Tibial artery (tissue), 4 donors: Measurements from ENCODE around the gene PLA2G4C.

Experiments used
- DNase-seq, 2 donors: peaks; one replicate each; pipeline ENCODE4 v3.0.0-alpha.2; 2019
- H3K27ac ChIP-seq, 2 donors: fragments of 200-600 bp; sonication (generic) in 1 of 2; 1 replicate in 1 of 2; 2 replicates in 1 of 2; pipeline ENCODE4 v1.5.1; 2018 to 2019; ENCODE audit warnings: mild to moderate bottlenecking in 1 of 2
- H3K27me3 ChIP-seq, 2 donors: fragments of 200-600 bp; sonication (generic) in 1 of 2; one replicate each; pipeline versions ENCODE4 v1.5.1 to v1.6.0; 2016 to 2019
- H3K36me3 ChIP-seq, 3 donors: fragments of 200-600 bp; sonication (generic) in 2 of 3; one replicate each; pipeline ENCODE4 v1.5.1; 2016 to 2019; ENCODE audit warnings: mild to moderate bottlenecking in 2 of 3
- H3K4me1 ChIP-seq, 4 donors: fragments of 200-600 bp; sonication (generic) in 2 of 4; 1 replicate in 3 of 4; 2 replicates in 1 of 4; pipeline ENCODE4 v1.5.1; 2016 to 2019
- H3K4me3 ChIP-seq, 2 donors: fragments of 200-600 bp; sonication (generic) in 1 of 2; 1 replicate in 1 of 2; 2 replicates in 1 of 2; pipeline ENCODE4 v1.5.1; 2018 to 2019; ENCODE audit warnings: mild to moderate bottlenecking in 2 of 2
- H3K9me3 ChIP-seq, 3 donors: fragments of 200-600 bp; sonication (generic) in 1 of 3; one replicate each; pipeline ENCODE4 v1.5.1; 2016 to 2019
- intact Hi-C: fragments of 100-400 bp; cut with DNase I; formaldehyde crosslinking; loops from one replicate; pipeline ENCODE4 v1.15.0; 2023; ENCODE audit warnings: low total_unique reads
- TF ChIP-seq, protein P1 (sequence below), 2 experiments: fragments of 200-600 bp in 1 of 2; fragments of 450-650 bp in 1 of 2; IDR thresholded peaks; one replicate each; pipeline ENCODE4 v1.5.1; 2017 to 2019; ENCODE audit warnings: antibody characterized with exemption in 2 of 2, mild to moderate bottlenecking in 1 of 2, moderate library complexity in 1 of 2

The PLA2G4C gene

DNA sequence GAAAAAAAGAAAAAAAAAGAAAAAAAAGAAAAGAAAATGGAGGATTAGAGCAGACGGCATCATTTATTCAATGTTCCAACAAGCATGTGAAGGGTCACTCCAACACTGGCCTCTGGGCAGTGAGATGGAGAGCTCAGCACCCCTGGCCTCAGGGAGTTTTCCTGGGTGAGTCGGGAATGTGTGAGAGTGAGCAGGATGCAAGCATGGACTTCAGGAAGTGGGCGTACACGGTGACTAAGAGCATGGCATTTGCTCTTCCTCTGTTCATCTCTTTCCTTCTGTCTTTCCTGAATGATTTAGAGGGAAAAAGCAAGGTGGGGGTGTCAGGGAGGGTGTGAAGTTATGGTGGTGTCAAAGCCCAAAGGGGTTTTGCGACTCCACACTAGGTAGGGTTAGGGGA lies 66.1 kb downstream of the PLA2G4C start:
- peaks cover 0 to 12% of the 10 kb centered on the region in 2 donors for H3K27me3 ChIP-seq
- no peak for DNase-seq
- H3K27ac ChIP-seq = no peak overlapping the region
- no peak overlapping the region for H3K4me3 ChIP-seq
- no peaks in the 10 kb centered on the region for H3K9me3 ChIP-seq
- TF ChIP-seq, protein P1, sequence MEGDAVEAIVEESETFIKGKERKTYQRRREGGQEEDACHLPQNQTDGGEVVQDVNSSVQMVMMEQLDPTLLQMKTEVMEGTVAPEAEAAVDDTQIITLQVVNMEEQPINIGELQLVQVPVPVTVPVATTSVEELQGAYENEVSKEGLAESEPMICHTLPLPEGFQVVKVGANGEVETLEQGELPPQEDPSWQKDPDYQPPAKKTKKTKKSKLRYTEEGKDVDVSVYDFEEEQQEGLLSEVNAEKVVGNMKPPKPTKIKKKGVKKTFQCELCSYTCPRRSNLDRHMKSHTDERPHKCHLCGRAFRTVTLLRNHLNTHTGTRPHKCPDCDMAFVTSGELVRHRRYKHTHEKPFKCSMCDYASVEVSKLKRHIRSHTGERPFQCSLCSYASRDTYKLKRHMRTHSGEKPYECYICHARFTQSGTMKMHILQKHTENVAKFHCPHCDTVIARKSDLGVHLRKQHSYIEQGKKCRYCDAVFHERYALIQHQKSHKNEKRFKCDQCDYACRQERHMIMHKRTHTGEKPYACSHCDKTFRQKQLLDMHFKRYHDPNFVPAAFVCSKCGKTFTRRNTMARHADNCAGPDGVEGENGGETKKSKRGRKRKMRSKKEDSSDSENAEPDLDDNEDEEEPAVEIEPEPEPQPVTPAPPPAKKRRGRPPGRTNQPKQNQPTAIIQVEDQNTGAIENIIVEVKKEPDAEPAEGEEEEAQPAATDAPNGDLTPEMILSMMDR (IDR thresholded peaks at IDR 0.05) = no peak
- H3K36me3 ChIP-seq = peaks cover 5 to 12% (median 10%) of the 10 kb centered on the region in 3 donors
- intact Hi-C loops = no loop called here
- no peaks in the 10 kb centered on the region for H3K4me1 ChIP-seq

- H3K9me3 ChIP-seq = no peaks in the 10 kb centered on the region
- no peak within 1 kb of the TSS for H3K27ac ChIP-seq
- peaks cover 2 to 5% (median 4%) of the 10 kb centered on the region in 3 donors for H3K36me3 ChIP-seq
- H3K27me3 ChIP-seq = peaks cover 0 to 12% of the 10 kb centered on the region in 2 donors
- no peak within 1 kb of the TSS for H3K4me3 ChIP-seq
- TF ChIP-seq, protein P1 (IDR thresholded peaks at IDR 0.05) = no peak
- no peaks in the 10 kb centered on the region for H3K4me1 ChIP-seq
- intact Hi-C loops = no loop called here
- no peak for DNase-seq
Observed at GRCh38 chr19:48043675-48044258, 66.8 kb downstream of the PLA2G4C start, which contains the start of gene CABP5. TSS of gene CABP5 (minus strand) at chr19:48044079. CDS start at chr19:48043922, 157 bp downstream.

- no peak for DNase-seq
- H3K9me3 ChIP-seq = peaks cover 0 to under 1% (median 0%) of the 10 kb centered on the region in 3 donors
Observed at GRCh38 chr19:48041877-48042580, 68.6 kb downstream of the PLA2G4C start.

DNA sequence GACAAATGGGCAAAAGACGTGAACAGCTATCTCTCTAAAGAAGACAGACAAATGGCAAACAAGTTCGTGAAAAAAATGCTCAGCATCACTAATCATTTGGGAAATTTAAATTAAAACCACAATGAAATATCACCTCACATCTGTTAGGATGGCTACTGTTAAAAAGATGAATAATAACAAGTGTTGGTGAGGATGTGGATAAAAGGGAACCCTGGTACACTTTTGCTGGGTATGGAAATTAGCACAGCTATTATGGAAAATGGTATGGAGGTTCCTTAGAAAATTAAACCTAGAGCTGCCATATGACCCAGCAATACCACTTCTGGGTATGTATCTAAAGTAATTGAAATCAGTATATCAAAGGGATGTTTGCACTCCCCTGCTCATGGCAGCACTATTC lies 73.9 kb downstream of the PLA2G4C start:
- H3K9me3 ChIP-seq = peaks cover 3 to 13% (median 9%) of the 10 kb centered on the region in 3 donors
- H3K4me1 ChIP-seq = no peaks in the 10 kb centered on the region
- TF ChIP-seq, protein P1 (IDR thresholded peaks at IDR 0.05) = no peak
- peaks cover 0 to 9% of the 10 kb centered on the region in 2 donors for H3K27me3 ChIP-seq
- no peak for DNase-seq
- H3K27ac ChIP-seq = no peak overlapping the region
- H3K36me3 ChIP-seq = no peaks in the 10 kb centered on the region
- no peak overlapping the region for H3K4me3 ChIP-seq
- intact Hi-C loops = no loop called here

More at GRCh38 chr19:48041877-48042580, 68.6 kb downstream of the PLA2G4C start:
- H3K36me3 ChIP-seq = no peaks in the 10 kb centered on the region
- H3K4me3 ChIP-seq = no peak overlapping the region
- H3K4me1 ChIP-seq = no peaks in the 10 kb centered on the region
- H3K27ac ChIP-seq = no peak overlapping the region
- intact Hi-C loops = no loop called here
- TF ChIP-seq, protein P1 (IDR thresholded peaks at IDR 0.05) = no peak
- peaks cover 0 to 12% of the 10 kb centered on the region in 2 donors for H3K27me3 ChIP-seq

DNA sequence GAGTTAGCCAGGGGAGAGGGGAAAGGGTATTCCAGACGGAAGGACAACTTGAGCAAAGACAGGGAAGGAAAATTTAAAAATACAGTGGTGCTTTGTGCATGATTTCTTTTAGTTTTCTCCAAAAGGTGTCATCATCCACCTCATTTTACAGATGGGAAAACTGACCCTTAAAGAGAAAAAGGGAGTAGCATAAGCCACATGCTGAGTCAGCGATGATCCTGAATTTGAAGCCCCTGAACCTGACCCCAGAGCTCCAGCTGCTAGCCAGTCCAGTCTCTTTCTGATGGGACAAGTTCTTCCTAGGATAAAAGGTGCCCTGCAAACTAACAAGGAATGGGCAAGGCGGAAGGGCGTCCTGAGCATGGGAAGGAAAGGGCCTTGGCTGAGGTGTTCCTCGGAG lies 77.0 kb downstream of the PLA2G4C start:
- no peak overlapping the region for H3K27ac ChIP-seq
- H3K27me3 ChIP-seq = peaks cover 0 to 23% of the 10 kb centered on the region in 2 donors
- H3K4me1 ChIP-seq = no peaks in the 10 kb centered on the region
- no peak overlapping the region for H3K4me3 ChIP-seq
- TF ChIP-seq, protein P1 (IDR thresholded peaks at IDR 0.05) = no peak
- H3K9me3 ChIP-seq = peaks cover 3 to 13% (median 9%) of the 10 kb centered on the region in 3 donors
- H3K36me3 ChIP-seq = no peaks in the 10 kb centered on the region
- intact Hi-C loops = no loop called here
- DNase-seq = no peak
